GM12878 (cell line): ENCODE results near the gene PKLR. TPM values are rescaled to one million over a fixed set of nuclear protein-coding genes. Genes with fewer than 3 reads are reported as not detected.

Experiments
- ATAC-seq: fragments of 200-7000 bp; cut with Tn5 transposase; 3 replicates; pipeline ENCODE4 v1.9.1; 2020; ENCODE audit warnings: mild to moderate bottlenecking, moderate library complexity
- BruUV-seq: library from RNA; stranded (reverse); fragments of 400-500 nt; replicated peaks from 2 replicates; lab custom pipeline; 2021; lab: Mats Ljungman, UMichigan
- CTCF ChIA-PET: fragments of 300-600 bp; sonication (Branson Sonifier 250); formaldehyde crosslinking; extraction: SDS; loops from one replicate; lab custom pipeline; 2021; ENCODE audit warnings: inconsistent platforms; lab: Yijun Ruan, JAX
- POLR2A ChIA-PET: fragments of 350-600 bp; formaldehyde crosslinking; extraction: SDS; loops from one replicate; lab custom pipeline; 2021; ENCODE audit warnings: inconsistent platforms; lab: Charles Lee
- RAD21 ChIA-PET: fragments of 300-600 bp; sonication (Branson Sonifier 250); formaldehyde crosslinking; loops from one replicate; lab custom pipeline; 2023; ENCODE audit warnings: antibody characterized with exemption; ENCODE audit not compliant: unreplicated experiment; lab: Charles Lee
- SMC1A ChIA-PET: fragments of 300-600 bp; sonication (Branson Sonifier 250); formaldehyde crosslinking; loops from one replicate; lab custom pipeline; 2023; ENCODE audit not compliant: unreplicated experiment, uncharacterized antibody; lab: Charles Lee
- DNase-seq: peaks from one replicate; pipeline ENCODE4 v3.0.0-alpha.2; 2011; ENCODE audit warnings: low read depth, low spot score
- FAIRE-seq: peaks from 3 replicates; lab custom pipeline; 2011; peaks lifted over from hg19 to GRCh38; lab: Jason Lieb, UNC
- H2AFZ ChIP-seq: 2 replicates; pipeline ENCODE4 v1.6.0; 2011; ENCODE audit warnings: low read depth, low read length, control low read depth; ENCODE audit not compliant: control insufficient read depth
- H3K27ac ChIP-seq: 2 replicates; pipeline ENCODE4 v1.5.1; 2011; ENCODE audit warnings: control low read depth; ENCODE audit not compliant: control insufficient read depth, insufficient read depth
- H3K27me3 ChIP-seq, 2 experiments: replicated peaks in 1 of 2; 2 replicates each; pipeline versions ENCODE4 v1.6.0 to v1.6.1; 2011; ENCODE audit warnings: low read length in 1 of 2; ENCODE audit not compliant: control insufficient read depth in 2 of 2, insufficient read depth in 2 of 2
- H3K36me3 ChIP-seq, 2 experiments: 2 replicates each; pipeline ENCODE4 v1.5.1; 2011; ENCODE audit warnings: low read length in 1 of 2; ENCODE audit not compliant: control insufficient read depth in 2 of 2, insufficient read depth in 2 of 2
- H3K4me1 ChIP-seq: 2 replicates; pipeline ENCODE4 v1.6.1; 2011; ENCODE audit warnings: mild to moderate bottlenecking, low read length, moderate library complexity, mixed read lengths; ENCODE audit not compliant: control insufficient read depth, insufficient read depth
- H3K4me2 ChIP-seq: 2 replicates; pipeline ENCODE4 v1.6.0; 2011; ENCODE audit warnings: control low read depth; ENCODE audit not compliant: control insufficient read depth, insufficient read depth
- H3K4me3 ChIP-seq: fragments of 200-600 bp; sonication (generic); 2 replicates; pipeline ENCODE4 v1.5.1; 2016
- H3K79me2 ChIP-seq: 2 replicates; pipeline ENCODE4 v1.6.0; 2011; ENCODE audit warnings: low read length; ENCODE audit not compliant: control insufficient read depth, insufficient read depth
- H3K9ac ChIP-seq: 2 replicates; pipeline ENCODE4 v1.8.0; 2011; ENCODE audit warnings: low read length, control low read depth, mixed read lengths; ENCODE audit not compliant: control insufficient read depth, insufficient read depth
- H3K9me3 ChIP-seq: replicated peaks from 3 replicates; pipeline ENCODE4 v1.5.1; 2011; ENCODE audit warnings: mild to moderate bottlenecking, low read length; ENCODE audit not compliant: control insufficient read depth, insufficient read depth
- H4K20me1 ChIP-seq: 2 replicates; pipeline ENCODE4 v1.6.0; 2011; ENCODE audit not compliant: control insufficient read depth, insufficient read depth
- CTCF ChIP-seq, 3 experiments: IDR thresholded peaks in 2 of 3; conservative IDR thresholded peaks in 1 of 3; 2 replicates each; pipeline ENCODE4 v1.5.1; 2011; ENCODE audit warnings: low read depth in 3 of 3, low read length in 3 of 3, mild to moderate bottlenecking in 3 of 3, control low read depth in 2 of 3, moderate library complexity in 2 of 3, inconsistent platforms in 1 of 3, mixed read lengths in 1 of 3; ENCODE audit not compliant: control insufficient read depth in 2 of 3, insufficient read depth in 1 of 3; ENCODE audit errors: extremely low read depth in 1 of 3
- E4F1 ChIP-seq: fragments of 450-650 bp; IDR thresholded peaks from 2 replicates; pipeline ENCODE4 v1.6.1; 2018; ENCODE audit warnings: borderline replicate concordance, mild to moderate bottlenecking; ENCODE audit not compliant: partially characterized antibody
- EGR1 ChIP-seq, 2 experiments: IDR thresholded peaks; 1 replicate in 1 of 2; 2 replicates in 1 of 2; pipeline ENCODE4 v1.6.1; 2011 to 2012; ENCODE audit warnings: low read depth in 2 of 2, low read length in 2 of 2, borderline replicate concordance in 1 of 2, mild to moderate bottlenecking in 1 of 2, moderate library complexity in 1 of 2
- ESRRA ChIP-seq: IDR thresholded peaks from 2 replicates; pipeline ENCODE4 v1.6.1; 2012; ENCODE audit warnings: mild to moderate bottlenecking, low read length, improper control_type of control experiment
- MEF2B ChIP-seq: fragments of 450-650 bp; IDR thresholded peaks from 2 replicates; pipeline ENCODE4 v1.6.1; 2018; ENCODE audit warnings: mild to moderate bottlenecking, moderate library complexity; ENCODE audit not compliant: partially characterized antibody, poor library complexity, severe bottlenecking
- NKRF ChIP-seq: fragments of 450-650 bp; conservative IDR thresholded peaks from 2 replicates; pipeline ENCODE4 v1.6.1; 2017; ENCODE audit warnings: mild to moderate bottlenecking, moderate library complexity
- REST ChIP-seq: IDR thresholded peaks from 2 replicates; pipeline ENCODE4 v1.6.1; 2012; ENCODE audit warnings: mild to moderate bottlenecking, low read depth, low read length
- SIN3A ChIP-seq: IDR thresholded peaks from 2 replicates; pipeline ENCODE4 v1.6.1; 2012; ENCODE audit warnings: low read depth, low read length, improper control_type of control experiment
- WGBS: methylation state at CpG from one replicate; pipeline ENCODE4 v1.1.6; 2016; ENCODE audit warnings: low lambda C conversion rate; ENCODE audit not compliant: insufficient replicate concordance, insufficient coverage; ENCODE audit errors: missing lambda C conversion rate; 5-methylcytosine and 5-hydroxymethylcytosine counted together
- in situ Hi-C: fragments of 300-500 bp; cut with MboI; formaldehyde crosslinking; loops from 9 replicates; pipeline ENCODE4 v1.14.3; 2018; ENCODE audit warnings: mixed read lengths
- intact Hi-C: fragments of 100-400 bp; cut with micrococcal nuclease; formaldehyde crosslinking; loops from one replicate; pipeline ENCODE4 v1.14.2; 2022; ENCODE audit not compliant: unreplicated experiment
- polyA plus RNA-seq, 11 experiments: library from polyadenylated mRNA; depleted of rRNA in 4 of 11; unstranded in 6 of 11; stranded (reverse) in 5 of 11; fragments of >200 nt; fragmentation: Nextera tagmentation in 4 of 11; fragmentation: Illumina TruSeq in 1 of 11; extraction: Ambion mirVana in 4 of 11; extraction: Trizol in 1 of 11; gene quantifications; 1 replicate in 1 of 11; 2 replicates in 10 of 11; pipeline versions ENCODE4 v1.2.1 to v1.2.3, GENCODE V29; 2011 to 2016; ENCODE audit warnings: inconsistent platforms in 2 of 11, missing spikeins in 2 of 11, low read depth in 1 of 11
- total RNA-seq, 4 experiments: library from RNA; depleted of rRNA in 3 of 4; stranded (reverse); fragments of >200 nt in 3 of 4; fragmentation: Illumina TruSeq in 1 of 4; extraction: Trizol in 1 of 4; gene quantifications; 2 replicates each; pipeline versions ENCODE4 v1.2.1 to v1.2.3, GENCODE V29; 2013 to 2021

The PKLR gene
- total and polyA plus RNA-seq, 10 of the 15 experiments (the other 5 are each of a cell fraction or from before 2014, with no cell fraction given) = 0.04 to 0.15 (median 0.08) TPM; not detected in 7

- in situ Hi-C loops = no loop called here
- H2AFZ ChIP-seq = peak overlapping the region; percentile 81
- DNase-seq (no peak), ATAC-seq (peak; percentile 63), FAIRE-seq (no peak)
- no peaks in the 10 kb centered on the region for H4K20me1 ChIP-seq
- no TSS peak for BruUV-seq
- ChIA-PET SMC1A (interaction anchor here (0.7 to 1.5 kb wide), 5 partner anchors 19 to 46 kb away, joined by 3 read pairs; partner anchors contain the start of gene RUSC1), RAD21 (interaction anchor here (2.2 kb wide), 1 partner anchor 45 kb away, joined by 13 read pairs; no protein-coding TSS in a partner anchor), CTCF (interaction anchor here (0.6 to 1.8 kb wide), 9 partner anchors 8 to 46 kb away, joined by 3 to 10 read pairs (median 5); partner anchors contain the start of gene RUSC1), POLR2A (interaction anchor here (0.5 to 1.6 kb wide), 5 partner anchors 20 to 814 kb away, joined by 3 to 5 read pairs (median 4); no protein-coding TSS in a partner anchor)
- peaks cover 6% of the 10 kb centered on the region for H3K79me2 ChIP-seq
- H3K27ac ChIP-seq = no peak overlapping the region
- H3K4me1 ChIP-seq = peaks cover 13% of the 10 kb centered on the region
- H3K4me3 ChIP-seq = peak overlapping the region; percentile 82
- intact Hi-C loops = loop anchor here (1.0 kb wide), 2 partner anchors 30 to 45 kb away; partner anchors contain the start of gene FDPS
- H3K27me3 ChIP-seq = no peaks in the 10 kb centered on the region
- no peaks in the 10 kb centered on the region for H3K9me3 ChIP-seq
- 5% methylated on average over 28 of the region's 29 CpGs for WGBS
- H3K36me3 ChIP-seq = no peaks in the 10 kb centered on the region
- H3K9ac ChIP-seq = peak overlapping the region; percentile 58; the same call in 1 of the 2 replicates
- H3K4me2 ChIP-seq = peak overlapping the region; percentile 99
- TF ChIP-seq ESRRA (no peak), E4F1 (no peak), SIN3A (peak; percentile 81), NKRF (peak; percentile 60), MEF2B (no peak), REST (peak; percentile 96), CTCF (IDR thresholded peaks at IDR 0.05 in 2 of 3, conservative IDR thresholded peaks at IDR 0.05 in 1 of 3; ENCODE audit: control insufficient read depth in 2 of 3, extremely low read depth in 1 of 3, insufficient read depth in 1 of 3, low read depth in 3 of 3, low read length in 3 of 3) (peak; percentile 40 to 48 (median 41); a peak in 5 of 6 replicates), EGR1 (IDR thresholded peaks at IDR 0.05; ENCODE audit: borderline replicate concordance in 1 of 2, low read depth in 2 of 2, low read length in 2 of 2) (peak; percentile 46 to 100)
Observed at GRCh38 chr1:155277902-155278688, 23.1 kb downstream of the PKLR start.
